H9 (cell line): ENCODE data around the gene MRPS23. TPM values are rescaled to one million over a fixed set of nuclear protein-coding genes. Genes with fewer than 3 reads are reported as not detected.

Source experiments
- DNase-seq: peaks from one replicate; pipeline ENCODE4 v3.0.0-alpha.2; 2017
- H2AFZ ChIP-seq: one replicate; pipeline ENCODE4 v1.6.1; 2013; ENCODE audit warnings: mild to moderate bottlenecking, low read length, control low read depth, moderate library complexity
- H2AK5ac ChIP-seq: 2 replicates; pipeline ENCODE4 v1.6.1; 2013; ENCODE audit warnings: low read length, control low read depth, mixed read lengths; ENCODE audit not compliant: insufficient read length
- H2BK120ac ChIP-seq: one replicate; pipeline ENCODE4 v1.6.1; 2013; ENCODE audit warnings: low read depth, mild to moderate bottlenecking, low read length, control low read depth, inconsistent platforms; ENCODE audit not compliant: poor library complexity, severe bottlenecking
- H2BK12ac ChIP-seq: 2 replicates; pipeline ENCODE4 v1.6.1; 2013; ENCODE audit warnings: low read length, control low read depth, mixed read lengths, low read depth; ENCODE audit not compliant: insufficient read length
- H2BK15ac ChIP-seq: 2 replicates; pipeline ENCODE4 v1.6.1; 2013; ENCODE audit warnings: low read depth, low read length, control low read depth
- H2BK20ac ChIP-seq: one replicate; pipeline ENCODE4 v1.6.1; 2013; ENCODE audit warnings: low read depth, mild to moderate bottlenecking, low read length, control low read depth, inconsistent platforms; ENCODE audit not compliant: poor library complexity, severe bottlenecking
- H2BK5ac ChIP-seq: 2 replicates; pipeline ENCODE4 v1.6.1; 2013; ENCODE audit warnings: low read length, control low read depth, mixed read lengths; ENCODE audit not compliant: insufficient read length
- H3K14ac ChIP-seq: 2 replicates; pipeline ENCODE4 v1.6.1; 2013; ENCODE audit warnings: low read length, control low read depth; ENCODE audit not compliant: insufficient read depth
- H3K18ac ChIP-seq: 2 replicates; pipeline ENCODE4 v1.6.1; 2013; ENCODE audit warnings: low read depth, mild to moderate bottlenecking, mixed read lengths, low read length, control low read depth; ENCODE audit not compliant: insufficient read length
- H3K23ac ChIP-seq: 2 replicates; pipeline ENCODE4 v1.6.1; 2013; ENCODE audit warnings: low read length, control low read depth, mixed read lengths, low read depth; ENCODE audit not compliant: insufficient read length
- H3K23me2 ChIP-seq: 2 replicates; pipeline ENCODE4 v1.6.1; 2013; ENCODE audit warnings: low read depth, mild to moderate bottlenecking, mixed read lengths, low read length, control low read depth; ENCODE audit not compliant: insufficient read length, poor library complexity, severe bottlenecking
- H3K27ac ChIP-seq: 2 replicates; pipeline ENCODE4 v1.5.1; 2013; ENCODE audit warnings: low read length, control low read depth, mixed read lengths, low read depth; ENCODE audit not compliant: insufficient read length
- H3K27me3 ChIP-seq: 2 replicates; pipeline ENCODE4 v1.6.1; 2013; ENCODE audit warnings: low read length, control low read depth, inconsistent platforms; ENCODE audit not compliant: insufficient read depth
- H3K4ac ChIP-seq: 2 replicates; pipeline ENCODE4 v1.6.1; 2013; ENCODE audit warnings: low read depth, mild to moderate bottlenecking, control low read depth, inconsistent platforms, low read length, moderate library complexity
- H3K4me1 ChIP-seq: 2 replicates; pipeline ENCODE4 v1.6.1; 2013; ENCODE audit warnings: low read length, control low read depth, inconsistent platforms; ENCODE audit not compliant: insufficient read depth
- H3K4me2 ChIP-seq: 2 replicates; pipeline ENCODE4 v1.6.1; 2013; ENCODE audit warnings: low read length, control low read depth, mixed read lengths; ENCODE audit not compliant: insufficient read length, insufficient read depth
- H3K56ac ChIP-seq: 2 replicates; pipeline ENCODE4 v1.6.1; 2013; ENCODE audit warnings: low read depth, mild to moderate bottlenecking, mixed read lengths, low read length, control low read depth; ENCODE audit not compliant: insufficient read length
- H3K79me1 ChIP-seq: 2 replicates; pipeline ENCODE4 v1.6.1; 2013; ENCODE audit warnings: low read depth, mild to moderate bottlenecking, moderate library complexity, low read length, control low read depth, inconsistent platforms; ENCODE audit not compliant: insufficient read depth, poor library complexity, severe bottlenecking
- H3K79me2 ChIP-seq: 2 replicates; pipeline ENCODE4 v1.6.1; 2013; ENCODE audit warnings: low read length, control low read depth, inconsistent platforms; ENCODE audit not compliant: insufficient read depth
- H3K9ac ChIP-seq: 2 replicates; pipeline ENCODE4 v1.6.1; 2013; ENCODE audit warnings: low read length, control low read depth, mixed read lengths; ENCODE audit not compliant: insufficient read length; ENCODE audit errors: extremely low read depth
- H3K9me3 ChIP-seq: one replicate; pipeline ENCODE4 v1.6.1; 2013; ENCODE audit warnings: low read depth, low read length, inconsistent platforms; ENCODE audit not compliant: control insufficient read depth
- H3T11ph ChIP-seq: one replicate; pipeline ENCODE4 v1.6.1; 2013; ENCODE audit warnings: mild to moderate bottlenecking, low read length, control low read depth, inconsistent platforms
- H4K20me1 ChIP-seq: one replicate; pipeline ENCODE4 v1.6.1; 2013; ENCODE audit not compliant: control insufficient read depth, insufficient read length, insufficient read depth
- H4K5ac ChIP-seq: 2 replicates; pipeline ENCODE4 v1.6.1; 2013; ENCODE audit warnings: low read depth, mild to moderate bottlenecking, mixed read lengths, low read length, control low read depth; ENCODE audit not compliant: insufficient read length
- H4K8ac ChIP-seq: replicated peaks from 2 replicates; pipeline ENCODE4 v1.6.1; 2013; ENCODE audit warnings: low read length, control low read depth, mixed read lengths, low read depth; ENCODE audit not compliant: insufficient read length
- H4K91ac ChIP-seq: 2 replicates; pipeline ENCODE4 v1.6.1; 2013; ENCODE audit warnings: low read depth, mild to moderate bottlenecking, moderate library complexity, mixed read lengths, low read length, control low read depth; ENCODE audit not compliant: insufficient read length
- H3K27ac Mint-ChIP-seq, 3 experiments: 2 replicates in 2 of 3; 3 replicates in 1 of 3; pipeline ENCODE4 v1.8.0; 2020 to 2021; ENCODE audit warnings: mixed read lengths in 3 of 3, mild to moderate bottlenecking in 1 of 3, moderate library complexity in 1 of 3
- H3K27me3 Mint-ChIP-seq: 2 replicates; pipeline ENCODE4 v1.8.0; 2021; ENCODE audit warnings: low read depth, mild to moderate bottlenecking, moderate library complexity, mixed read lengths
- H3K36me3 Mint-ChIP-seq, 3 experiments: 2 replicates in 2 of 3; 3 replicates in 1 of 3; pipeline ENCODE4 v1.8.0; 2020 to 2021; ENCODE audit warnings: low read depth in 3 of 3, mixed read lengths in 3 of 3; ENCODE audit not compliant: insufficient read depth in 1 of 3
- H3K4me1 Mint-ChIP-seq, 2 experiments: 2 replicates each; pipeline ENCODE4 v1.8.0; 2020; ENCODE audit warnings: mixed read lengths in 2 of 2
- H3K4me3 Mint-ChIP-seq, 2 experiments: 2 replicates in 1 of 2; 3 replicates in 1 of 2; pipeline ENCODE4 v1.8.0; 2020 to 2021; ENCODE audit warnings: mild to moderate bottlenecking in 2 of 2, mixed read lengths in 2 of 2, moderate library complexity in 1 of 2
- H3K9me3 Mint-ChIP-seq, 2 experiments: 2 replicates in 1 of 2; 3 replicates in 1 of 2; pipeline ENCODE4 v1.8.0; 2020; ENCODE audit warnings: mild to moderate bottlenecking in 2 of 2, mixed read lengths in 2 of 2, moderate library complexity in 1 of 2
- CTCF ChIP-seq: fragments of 200-600 bp; sonication (generic); conservative IDR thresholded peaks from 3 replicates; pipeline ENCODE4 v1.8.0; 2021; ENCODE audit warnings: antibody characterized with exemption, mild to moderate bottlenecking
- WGBS: extraction: QIAGEN DNeasy Blood & Tissue Kit; methylation state at CpG from one replicate; pipeline ENCODE4 v1.1.7; 2013; ENCODE audit warnings: missing lambda C conversion rate, low lambda C conversion rate, mixed read lengths; ENCODE audit not compliant: insufficient read length; ENCODE audit errors: extremely low coverage; 5-methylcytosine and 5-hydroxymethylcytosine counted together
- total RNA-seq: library from RNA; stranded (reverse); gene quantifications from 2 replicates; pipeline ENCODE4 v1.2.1, GENCODE V29; 2021

The MRPS23 gene
- total RNA-seq, 1 experiment from 2014 or later = 62.0 TPM

GRCh38 chr17:57834146-57834741, 15.6 kb downstream of the MRPS23 start:
- no peak overlapping the region for H3K14ac ChIP-seq
- peak overlapping the region in 1 of 2 experiments; percentile 34; a peak in 1 of 5 replicates for H3K4me3 Mint-ChIP-seq
- H3K27me3 ChIP-seq = no peaks in the 10 kb centered on the region
- H3K23me2 ChIP-seq = peaks cover 7% of the 10 kb centered on the region
- H4K8ac ChIP-seq = no peak overlapping the region
- H3K36me3 Mint-ChIP-seq = peaks cover 6 to 15% (median 7%) of the 10 kb centered on the region in 3 experiments; a peak in 6 of 7 replicates
- H2AK5ac ChIP-seq = no peak overlapping the region
- DNase-seq = peak; percentile 83
- peaks cover 14% of the 10 kb centered on the region in 2 experiments for H3K4me1 Mint-ChIP-seq
- peaks cover 13% of the 10 kb centered on the region for H3K27me3 Mint-ChIP-seq
- no peak overlapping the region for H3K4ac ChIP-seq
- peak; percentile 36; the same call in 1 of the 3 replicates for TF ChIP-seq CTCF
- no peak overlapping the region for H3K18ac ChIP-seq
- no peak overlapping the region for H4K5ac ChIP-seq
- no peaks in the 10 kb centered on the region for H3K9me3 Mint-ChIP-seq
- H2AFZ ChIP-seq = no peak overlapping the region
- H4K91ac ChIP-seq = no peak overlapping the region
- no peak overlapping the region for H3T11ph ChIP-seq
- WGBS = no CpG with 5 or more reads among the region's 13 CpGs
- no peak overlapping the region for H2BK5ac ChIP-seq
- no peaks in the 10 kb centered on the region for H4K20me1 ChIP-seq
- H3K4me2 ChIP-seq = no peak overlapping the region
- no peaks in the 10 kb centered on the region for H3K79me2 ChIP-seq
- H3K9me3 ChIP-seq = no peaks in the 10 kb centered on the region
- H2BK20ac ChIP-seq = no peak overlapping the region
- no peak overlapping the region for H2BK120ac ChIP-seq
- no peak overlapping the region for H3K23ac ChIP-seq
- peaks cover 3% of the 10 kb centered on the region; the same call in 1 of the 2 replicates for H3K4me1 ChIP-seq
- H3K27ac Mint-ChIP-seq = no peak overlapping the region
- H3K56ac ChIP-seq = no peak overlapping the region
- no peak overlapping the region for H3K27ac ChIP-seq
- H3K79me1 ChIP-seq = no peaks in the 10 kb centered on the region
- no peak overlapping the region for H3K9ac ChIP-seq
- H2BK12ac ChIP-seq = no peak overlapping the region
- no peak overlapping the region for H2BK15ac ChIP-seq
